ENCODE results near the gene CORO2B. TPM values are rescaled to one million over a fixed set of nuclear protein-coding genes. Genes with fewer than 3 reads are reported as not detected.
A peak's percentile ranks its signal among the peaks of the same experiment; 100 is the strongest.
"Not testable (repeated sequence)": the region's sequence is repeated elsewhere in the genome, so short reads cannot be mapped to it uniquely, and the experiment has no call there.

Gene CORO2B
- total RNA-seq, 1 donor from 2014 or later: 3.4 TPM

- not testable (repeated sequence) for DNase-seq (ENCODE audit: low read depth, low spot score)
Measured at GRCh38 chr15:68604840-68605478, 26.2 kb downstream of the CORO2B start.

DNA sequence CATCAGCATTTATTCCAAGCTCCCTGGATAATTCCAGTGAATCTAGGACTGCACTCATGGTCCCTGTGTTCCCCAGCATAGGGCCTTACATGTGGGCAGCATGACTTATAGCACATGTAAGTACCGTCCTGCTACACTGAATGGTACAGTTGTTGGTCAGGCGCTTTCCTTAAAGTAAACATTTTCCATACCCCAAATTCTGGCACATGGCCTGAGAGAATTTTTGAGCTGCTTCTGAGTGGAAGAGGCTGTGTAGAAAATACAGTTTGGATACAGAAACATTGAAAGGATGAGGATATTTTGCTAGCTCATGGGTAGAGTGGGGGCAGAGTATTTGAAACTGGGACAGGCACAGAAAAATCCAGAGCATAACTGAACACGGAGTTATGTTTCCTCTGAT lies 27.6 kb downstream of the CORO2B start:
- no peak for DNase-seq (ENCODE audit: low read depth, low spot score)

DNA sequence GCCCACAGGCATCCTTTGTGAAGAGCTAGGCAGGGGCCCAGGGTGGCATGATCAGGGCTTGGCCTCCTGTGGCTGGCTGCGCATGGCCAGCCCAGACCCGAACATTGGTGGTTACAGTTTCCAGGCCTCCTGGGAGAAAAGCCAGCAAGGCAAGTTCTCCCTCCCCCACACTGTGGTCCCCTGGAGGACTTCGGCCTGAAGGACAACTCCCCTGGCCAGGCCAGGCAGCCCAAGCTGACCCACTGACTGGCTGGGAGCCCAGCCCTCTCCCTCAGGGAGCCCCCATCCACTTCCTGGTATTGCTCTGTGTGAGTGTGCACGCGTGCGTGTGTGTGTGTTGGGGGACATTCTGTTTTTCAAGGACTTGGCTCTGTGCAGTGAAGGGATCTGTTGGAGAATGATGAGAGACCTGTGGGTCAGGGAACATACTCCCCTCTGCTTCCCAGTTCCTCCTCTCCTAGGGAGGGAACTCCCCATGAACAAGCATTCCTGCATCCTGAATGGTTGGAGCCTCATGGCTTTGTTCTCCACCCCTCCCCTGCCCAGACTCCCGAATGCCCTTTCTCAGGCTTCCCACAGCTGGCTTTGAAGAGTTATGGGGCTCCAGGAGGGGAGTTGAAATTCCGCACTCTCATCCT lies 29.5 kb downstream of the CORO2B start:
- DNase-seq (ENCODE audit: low read depth, low spot score): no peak

- DNase-seq (ENCODE audit: low read depth, low spot score): no peak
Measured at GRCh38 chr15:68608844-68609232, 30.0 kb downstream of the CORO2B start.

- DNase-seq (ENCODE audit: low read depth, low spot score): no peak
Measured at GRCh38 chr15:68609629-68610028, 30.8 kb downstream of the CORO2B start.

DNA sequence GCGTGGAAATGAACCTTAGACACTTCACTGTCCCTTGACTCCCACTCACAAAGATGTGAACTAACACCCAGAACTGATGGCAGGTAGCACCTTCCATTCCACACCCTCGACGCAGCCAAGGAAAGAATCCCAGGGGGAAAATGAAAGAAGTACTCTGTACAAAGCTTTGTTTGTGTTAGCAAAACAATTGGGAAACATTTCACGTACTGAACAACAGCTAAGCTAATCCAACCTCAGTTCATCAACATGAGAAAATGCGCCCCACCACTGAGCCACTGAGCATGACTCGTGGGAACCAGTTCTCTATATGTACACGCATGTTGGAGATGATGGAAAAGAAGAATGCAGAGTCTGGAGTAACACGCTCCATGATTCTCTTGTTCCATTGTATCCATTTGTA lies 32.0 kb downstream of the CORO2B start:
- DNase-seq (ENCODE audit: low read depth, low spot score): no peak

DNA sequence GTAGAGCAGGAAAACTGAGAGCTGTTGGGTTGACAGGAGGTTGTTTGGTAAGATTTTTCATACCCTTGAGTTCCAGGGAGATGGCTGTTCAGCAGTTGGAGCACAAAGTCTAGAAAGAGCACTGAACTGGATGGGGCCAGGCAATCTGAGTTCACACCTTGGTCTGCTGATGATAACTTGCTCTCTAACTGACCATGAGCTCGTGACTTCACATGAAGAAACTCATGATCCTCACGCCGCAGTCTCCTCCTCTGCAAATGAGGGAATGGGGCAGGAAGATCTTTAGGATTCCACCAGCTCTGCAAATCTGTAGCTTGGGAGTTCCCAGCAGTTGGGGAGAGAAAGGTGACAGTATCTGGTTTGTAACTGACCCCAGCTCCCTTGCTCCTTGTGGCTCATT lies 33.7 kb downstream of the CORO2B start:
- no peak for DNase-seq (ENCODE audit: low read depth, low spot score)

DNA sequence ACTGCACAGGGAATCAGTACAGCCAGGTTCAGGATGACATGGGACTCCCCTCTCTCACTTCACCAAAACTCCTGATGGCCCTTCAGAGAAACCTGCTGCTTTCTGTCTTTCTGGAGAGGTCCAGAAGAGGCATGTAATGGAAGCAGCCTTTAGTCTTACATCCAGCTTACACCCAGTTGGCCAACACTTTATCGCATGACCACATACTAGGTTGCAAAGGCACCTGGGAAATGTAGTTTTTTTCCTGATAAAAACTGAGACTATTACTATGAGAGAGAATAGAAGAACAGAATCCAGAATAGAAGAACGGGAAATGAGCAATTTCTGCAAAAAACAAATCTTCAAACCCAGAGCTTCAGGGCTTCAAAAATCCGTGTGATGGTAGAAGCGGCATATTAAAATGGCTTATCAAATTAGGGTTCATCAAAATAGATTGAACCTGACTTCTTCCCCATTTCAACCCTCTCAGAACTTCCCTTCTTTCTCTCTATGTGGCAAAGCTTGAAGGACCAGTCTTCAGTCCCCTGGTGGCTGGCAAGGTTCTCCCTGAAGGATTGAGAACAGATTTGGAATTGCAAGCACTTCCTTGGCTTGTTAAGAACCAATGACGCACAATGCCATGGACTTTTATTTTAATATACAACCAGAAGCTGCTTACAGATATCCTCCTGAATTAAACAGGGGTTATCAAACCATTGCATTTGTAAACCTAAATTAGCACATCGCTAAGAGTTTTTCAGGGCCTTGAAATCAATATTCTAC lies 34.4 kb downstream of the CORO2B start:
- no peak for DNase-seq (ENCODE audit: low read depth, low spot score)

DNA sequence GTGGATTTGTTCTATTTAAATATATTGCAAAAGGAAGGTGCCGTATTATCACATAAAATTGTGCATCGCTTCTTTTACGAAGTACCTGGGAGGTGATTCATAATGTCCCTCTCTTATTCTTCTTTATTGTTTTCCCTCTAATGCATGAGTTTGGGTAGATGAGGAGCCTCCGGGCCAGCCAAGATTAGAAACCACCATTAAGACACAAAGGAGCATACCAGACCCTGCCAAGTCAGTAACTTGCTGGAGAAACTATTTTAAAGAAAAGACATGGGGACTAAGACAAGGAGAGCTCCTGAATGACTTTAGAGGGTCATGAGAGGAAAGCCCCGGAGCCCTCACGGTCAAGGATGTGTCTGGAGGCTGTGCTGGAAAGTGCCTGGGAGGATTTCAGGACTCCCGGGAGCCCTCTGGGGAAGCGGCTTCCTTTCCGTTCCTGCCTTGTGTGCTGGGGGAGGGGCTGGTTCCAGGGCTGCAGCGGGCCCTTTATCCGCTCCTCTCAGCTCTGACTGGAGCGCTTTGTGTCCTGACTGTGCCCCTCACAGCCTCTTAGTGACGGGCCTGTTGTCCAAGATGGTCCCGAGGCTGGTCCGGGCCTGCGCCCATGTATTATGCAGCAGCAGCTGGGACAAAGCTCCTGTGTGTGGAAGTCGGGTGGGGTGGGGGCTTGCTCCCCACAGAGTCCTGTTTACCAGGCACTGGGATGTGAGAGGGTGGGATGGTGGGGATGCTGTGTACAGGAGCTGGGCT lies 35.7 kb downstream of the CORO2B start:
- DNase-seq (ENCODE audit: low read depth, low spot score): no peak

DNA sequence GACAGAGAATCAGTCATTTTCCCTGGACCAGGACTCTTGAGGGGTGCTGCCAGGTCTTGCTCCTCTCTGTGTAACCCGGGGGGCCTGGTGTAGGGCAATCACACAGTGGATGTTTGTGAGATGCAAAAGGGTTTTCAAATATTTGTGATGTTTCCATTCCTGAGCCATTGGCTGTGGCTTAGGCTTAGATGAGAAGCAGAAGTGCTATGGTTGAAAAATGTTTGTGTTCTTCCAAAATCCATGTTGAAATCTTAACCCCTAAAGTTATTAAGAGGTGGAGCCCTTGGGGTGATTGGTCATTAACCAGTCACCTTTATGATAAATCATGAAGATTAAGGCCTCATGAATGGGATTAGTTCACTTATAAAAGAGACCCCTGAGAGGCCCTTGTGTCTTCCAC lies 36.5 kb downstream of the CORO2B start:
- DNase-seq (ENCODE audit: low read depth, low spot score): no peak

- no peak for DNase-seq (ENCODE audit: low read depth, low spot score)
Measured at GRCh38 chr15:68615811-68616210, 37.0 kb downstream of the CORO2B start.

DNA sequence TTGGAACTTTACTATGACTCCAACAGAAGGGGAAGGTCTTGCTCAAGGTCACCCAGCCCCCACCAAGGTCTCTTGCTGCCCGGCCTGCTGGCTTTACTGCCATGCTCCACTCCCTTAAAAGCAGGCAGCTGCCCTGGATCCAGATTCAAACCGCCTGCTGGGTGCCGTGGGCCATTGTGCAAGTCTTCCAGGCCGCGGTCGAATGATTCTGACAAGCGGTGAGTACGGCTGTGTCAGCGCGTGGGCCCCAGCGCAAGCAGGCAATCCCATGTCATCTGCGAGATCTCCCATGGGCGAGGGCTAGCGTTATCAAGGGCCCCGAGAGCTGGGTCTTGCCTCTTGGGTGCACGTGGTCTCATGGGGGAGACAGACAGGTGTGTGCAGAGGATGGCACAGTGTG lies 37.6 kb downstream of the CORO2B start:
- no peak for DNase-seq (ENCODE audit: low read depth, low spot score)

DNA sequence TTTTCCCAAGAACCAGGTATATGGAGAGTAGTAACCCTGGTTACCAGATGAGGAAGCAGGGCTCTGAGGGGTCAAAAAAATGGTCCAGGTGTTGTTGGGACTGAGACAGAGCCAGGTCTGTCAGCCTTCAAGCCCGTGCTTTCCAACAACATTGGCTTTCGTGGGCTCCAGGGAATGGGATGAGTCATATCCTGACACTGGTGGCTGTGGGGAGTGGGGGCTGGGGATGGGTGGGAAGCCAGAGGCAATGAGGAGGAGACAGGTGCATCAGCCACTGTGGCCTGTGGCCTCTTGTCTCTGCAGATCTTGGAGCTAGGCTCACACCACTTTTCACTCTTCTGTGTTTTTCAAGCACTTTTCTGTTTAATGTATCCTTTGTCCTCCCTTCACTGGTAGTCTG lies 38.2 kb downstream of the CORO2B start:
- no peak for DNase-seq (ENCODE audit: low read depth, low spot score)

DNA sequence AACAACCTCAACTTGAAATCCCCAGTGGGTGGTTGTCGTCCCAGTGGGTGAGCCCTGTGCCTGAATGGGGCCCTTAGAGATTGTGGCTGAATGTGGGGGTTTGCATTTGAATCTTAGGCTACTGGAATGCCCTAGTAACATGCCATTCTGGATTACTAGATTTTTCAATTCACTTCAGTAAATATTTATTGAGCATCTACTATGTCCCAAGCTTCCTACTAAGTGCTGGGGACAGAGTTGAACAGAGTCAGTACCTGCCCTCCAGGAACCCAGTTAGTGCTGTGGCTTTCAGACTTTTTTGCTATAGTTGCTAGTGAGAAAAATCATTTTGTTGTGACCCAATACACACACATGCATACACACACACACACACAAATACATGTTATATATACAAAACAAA lies 39.0 kb downstream of the CORO2B start:
- no peak for DNase-seq (ENCODE audit: low read depth, low spot score)

- no peak for DNase-seq (ENCODE audit: low read depth, low spot score)
Measured at GRCh38 chr15:68618394-68618793, 39.6 kb downstream of the CORO2B start.

DNA sequence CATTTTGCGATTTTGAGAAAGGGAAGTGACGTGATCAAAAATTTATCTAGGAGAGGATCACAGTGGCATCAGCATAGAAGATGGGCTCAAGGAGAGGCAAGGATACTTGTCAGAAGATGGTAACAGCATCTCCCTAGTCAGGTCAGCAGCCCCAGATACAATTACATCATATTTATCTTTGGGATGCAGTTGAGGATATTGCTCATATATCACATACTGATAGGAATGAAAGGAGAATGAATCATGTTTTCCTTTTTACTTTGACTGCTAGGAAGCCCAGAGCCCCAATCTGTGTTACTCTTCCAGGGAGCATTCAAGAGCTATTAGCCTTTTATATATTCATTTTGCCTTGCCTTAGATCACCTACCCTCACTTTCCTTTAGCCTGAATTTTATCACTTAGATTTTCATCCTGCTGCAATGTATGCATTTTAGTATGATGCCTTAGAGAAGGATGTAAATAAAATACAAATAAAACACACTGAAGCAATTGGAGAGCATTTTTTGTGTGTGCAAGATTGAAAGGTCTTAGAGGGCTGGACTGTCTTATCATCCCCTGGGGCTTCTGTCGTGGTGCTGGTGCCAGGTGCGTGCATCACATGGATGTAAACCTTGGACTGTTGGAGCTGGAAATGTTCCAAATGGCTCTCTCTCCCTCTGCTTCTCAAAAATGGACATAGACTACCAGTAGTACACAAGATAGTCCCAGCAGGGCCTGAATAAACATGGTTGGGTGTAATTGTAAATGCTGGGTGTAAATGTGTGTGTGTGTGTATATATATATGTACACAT lies 40.3 kb downstream of the CORO2B start:
- peak; percentile 45 for DNase-seq (ENCODE audit: low read depth, low spot score)

DNA sequence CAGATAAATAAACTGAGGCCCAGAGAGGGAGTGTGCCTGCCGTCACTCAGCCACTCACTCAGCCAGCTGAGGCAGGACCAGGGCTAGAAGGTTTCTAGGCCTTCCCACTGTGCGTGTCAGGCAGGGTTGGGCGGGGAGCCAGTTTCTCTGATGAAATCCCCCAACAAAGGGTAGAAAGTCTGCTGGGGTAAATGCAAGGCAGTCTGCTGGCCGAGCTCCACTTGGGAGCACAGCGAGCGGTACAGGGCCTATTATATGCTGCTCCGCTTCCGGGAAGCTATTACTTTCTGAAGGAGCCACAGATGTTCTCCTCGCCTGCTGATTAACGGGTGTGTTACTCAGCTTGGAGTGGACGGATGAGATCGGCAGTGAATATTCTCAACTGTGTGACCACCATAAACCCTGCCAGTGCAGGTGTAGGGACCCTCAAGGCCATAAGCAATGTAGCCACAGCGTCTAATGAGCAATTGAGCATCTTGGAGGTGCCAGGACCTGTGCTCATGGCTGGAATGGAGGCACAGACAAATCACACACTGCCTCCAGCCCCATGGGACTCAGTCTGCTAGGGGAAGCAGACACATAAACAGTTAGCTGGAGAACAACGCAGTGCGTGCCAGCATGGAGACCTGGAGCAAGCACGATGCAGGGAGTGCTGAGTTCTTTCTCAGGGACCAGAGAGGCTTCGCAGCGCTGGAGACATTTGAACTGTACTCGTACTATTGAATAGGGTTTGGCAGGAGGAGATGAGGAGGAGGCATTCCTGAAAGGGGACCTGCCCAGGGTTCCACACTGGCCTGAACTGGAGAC lies 42.1 kb downstream of the CORO2B start:
- no peak for DNase-seq (ENCODE audit: low read depth, low spot score)

- DNase-seq (ENCODE audit: low read depth, low spot score): no peak
Measured at GRCh38 chr15:68621535-68621934, 42.7 kb downstream of the CORO2B start.

- DNase-seq (ENCODE audit: low read depth, low spot score): no peak
Measured at GRCh38 chr15:68623301-68623892, 44.6 kb downstream of the CORO2B start.

GRCh38 chr15:68625853-68626252 lies 47.1 kb downstream of the CORO2B start:
- no peak for DNase-seq (ENCODE audit: low read depth, low spot score)
